ENCODE measurements around the gene INO80E. TPM values are rescaled to one million over a fixed set of nuclear protein-coding genes. Genes with fewer than 3 reads are reported as not detected.

INO80E gene
- total and polyA plus RNA-seq, 2 of the 8 experiments (the other 6 are each of a cell fraction or from before 2014, with no cell fraction given), result 43.0 to 91.2 TPM

GRCh38 chr16:29972500-29972899, 23.5 kb upstream of the INO80E start:
- H3K23me2 ChIP-seq (ENCODE audit: low read depth, low read length), result peaks cover 7% of the 10 kb centered on the region; the same call in 1 of the 2 replicates
- no peak overlapping the region for H3K4me2 ChIP-seq (ENCODE audit: insufficient read depth in 1 of 2, low read depth in 2 of 2, low read length in 2 of 2)
- ChIA-PET CTCF (ENCODE audit: partially characterized antibody) (interaction anchor here (0.6 to 3.7 kb wide), 6 partner anchors 11 to 251 kb away, joined by 3 to 12 read pairs (median 4); partner anchors contain the start of genes TLCD3B and TMEM219), POLR2A (ENCODE audit: partially characterized antibody) (interaction anchor here (0.6 to 3.4 kb wide), 14 partner anchors 11 to 293 kb away, joined by 3 to 33 read pairs (median 4); partner anchors contain the start of genes ALDOA, HIRIP3, INO80E and PAGR1)
- H3K14ac ChIP-seq (ENCODE audit: insufficient read length), result no peak overlapping the region
- H3K4ac ChIP-seq (replicated peaks; ENCODE audit: insufficient read length, low read depth, low read length), result no peak overlapping the region
- peaks cover 11% of the 10 kb centered on the region in 2 experiments for H3K9me3 ChIP-seq (ENCODE audit: insufficient read depth in 2 of 2, low read depth in 1 of 2, low read length in 1 of 2)
- no peak overlapping the region for H2AK5ac ChIP-seq (ENCODE audit: low read depth, low read length)
- 100% methylated on average over 1 of the region's 1 CpG; no CpG with 5 or more reads in 1 of the 2 experiments for WGBS, 2 experiments (ENCODE audit: extremely low coverage in 1 of 2, insufficient coverage in 1 of 2, insufficient read length in 1 of 2, insufficient replicate concordance in 2 of 2, low coverage in 1 of 2, low lambda C conversion rate in 2 of 2, missing lambda C conversion rate in 1 of 2)
- DNase-seq (ENCODE audit: low read depth in 1 of 2, low spot score in 2 of 2) (no peak), FAIRE-seq (no peak)
- H2AFZ ChIP-seq (ENCODE audit: low read length), result no peak overlapping the region
- H3K27ac ChIP-seq (ENCODE audit: low read depth, low read length), result no peak overlapping the region
- H3K9ac ChIP-seq (replicated peaks in 1 of 4; ENCODE audit: extremely low read depth in 1 of 4, low read depth in 3 of 4, low read length in 3 of 4), result no peak overlapping the region
- peaks cover 0 to 20% (median 7%) of the 10 kb centered on the region in 4 experiments; a peak in 6 of 8 replicates for H3K36me3 ChIP-seq (ENCODE audit: control insufficient read depth in 2 of 4, insufficient read depth in 4 of 4, low read length in 3 of 4)
- H2BK12ac ChIP-seq (ENCODE audit: low read depth, low read length), result no peak overlapping the region
- H2BK5ac ChIP-seq (ENCODE audit: low read depth, low read length), result no peak overlapping the region
- H3K27me3 ChIP-seq (replicated peaks in 1 of 4; ENCODE audit: control insufficient read depth in 3 of 4, extremely low read depth in 1 of 4, insufficient read depth in 3 of 4, low read length in 3 of 4), result peaks cover 2 to 10% (median 9%) of the 10 kb centered on the region in 4 experiments
- H2BK15ac ChIP-seq (ENCODE audit: low read length), result no peak overlapping the region
- no peak overlapping the region for H4K5ac ChIP-seq (ENCODE audit: insufficient read length, low read depth, low read length)
- H3K18ac ChIP-seq (ENCODE audit: extremely low read depth, low read length), result no peak overlapping the region
- H3K23ac ChIP-seq (ENCODE audit: insufficient read length), result no peak overlapping the region
- TF ChIP-seq CHD2 (IDR thresholded peaks at IDR 0.05; ENCODE audit: low read length) (no peak), JUND (IDR thresholded peaks at IDR 0.05; ENCODE audit: low read length) (no peak), CEBPB (IDR thresholded peaks at IDR 0.05; ENCODE audit: low read depth, low read length) (no peak), YY1 (IDR thresholded peaks at IDR 0.05; ENCODE audit: low read depth, low read length) (no peak)
- no peak overlapping the region for H2BK120ac ChIP-seq (replicated peaks; ENCODE audit: low read depth, low read length)
- H4K20me1 ChIP-seq (replicated peaks in 1 of 2; ENCODE audit: control insufficient read depth in 1 of 2, insufficient read depth in 2 of 2, low read length in 2 of 2), result peaks cover 2 to 18% of the 10 kb centered on the region in 2 experiments
- no peak overlapping the region for H3K4me3 ChIP-seq (ENCODE audit: extremely low read depth in 1 of 4, insufficient read depth in 2 of 4, low read depth in 3 of 4, low read length in 4 of 4)
- no peak overlapping the region for H4K8ac ChIP-seq (ENCODE audit: extremely low read depth, insufficient read depth, low read length)
- no peak overlapping the region for H3K56ac ChIP-seq (replicated peaks; ENCODE audit: insufficient read length, low read depth, low read length)
- H2BK20ac ChIP-seq (ENCODE audit: low read length), result no peak overlapping the region
- peaks cover 9 to 33% of the 10 kb centered on the region in 2 experiments for H3K79me2 ChIP-seq (ENCODE audit: control insufficient read depth in 1 of 2, insufficient read depth in 2 of 2, low read length in 2 of 2)
- peaks cover 17% of the 10 kb centered on the region for H3K79me1 ChIP-seq (ENCODE audit: low read depth, low read length)
- peaks cover 4 to 20% (median 7%) of the 10 kb centered on the region in 4 experiments for H3K4me1 ChIP-seq (replicated peaks in 1 of 4; ENCODE audit: control insufficient read depth in 3 of 4, insufficient read depth in 4 of 4, low read length in 3 of 4)
- no peak overlapping the region for H4K91ac ChIP-seq (replicated peaks; ENCODE audit: insufficient read length, low read length)
